GM21423 (cell line): ENCODE results near the gene AP3S2.
A peak's percentile ranks its signal among the peaks of the same experiment; 100 is the strongest.
"Not testable (repeated sequence)": the region's sequence is repeated elsewhere in the genome, so short reads cannot be mapped to it uniquely, and the experiment has no call there.

Source experiments
- ATAC-seq: cut with Tn5 transposase; IDR thresholded peaks from one replicate; pipeline ENCODE4 v1.9.1; 2021; ENCODE audit warnings: mild to moderate bottlenecking, moderate library complexity; ENCODE audit not compliant: unreplicated experiment

AP3S2 gene

DNA sequence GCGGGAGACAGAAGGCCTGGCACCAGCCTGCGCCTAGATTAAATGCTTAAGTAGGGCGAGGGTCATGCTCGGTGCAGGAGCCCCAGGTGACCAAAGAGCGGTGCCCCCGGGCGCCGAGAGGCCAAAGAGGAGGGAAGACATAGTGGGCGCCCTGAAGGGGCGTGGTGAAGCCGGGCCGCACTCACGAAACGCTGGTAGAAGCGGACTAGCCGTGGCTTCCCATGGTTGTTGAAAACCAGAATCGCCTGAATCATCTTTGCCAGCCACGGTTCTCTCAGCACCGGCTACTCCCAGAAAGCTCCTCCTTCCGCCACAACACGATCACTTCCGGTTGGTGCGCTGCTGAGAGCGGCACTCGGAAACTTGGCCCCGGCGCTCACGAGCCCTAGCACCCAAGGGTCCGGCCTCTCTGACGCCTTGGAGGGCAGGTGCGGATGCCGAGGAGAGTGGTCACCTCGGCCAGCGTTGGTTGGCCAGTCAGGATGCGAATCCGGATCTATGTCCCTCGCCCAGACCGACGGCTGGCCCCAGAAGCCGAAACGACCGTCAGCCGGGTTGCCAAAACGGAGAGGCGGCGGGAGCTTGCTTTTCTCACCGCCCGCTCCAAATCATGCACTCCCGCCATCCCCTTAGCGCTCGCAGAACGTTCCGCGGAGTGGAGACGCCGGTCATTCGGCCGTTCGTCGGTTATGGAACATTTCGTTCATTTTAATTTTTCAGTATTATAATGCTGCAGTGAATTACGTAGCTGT, at the start of gene AP3S2:
TSS of gene AP3S2 (minus strand) at position 299 of the 752 bp plus-strand sequence. CDS start at position 254, 45 bp downstream.
- peak; percentile 91 for ATAC-seq

DNA sequence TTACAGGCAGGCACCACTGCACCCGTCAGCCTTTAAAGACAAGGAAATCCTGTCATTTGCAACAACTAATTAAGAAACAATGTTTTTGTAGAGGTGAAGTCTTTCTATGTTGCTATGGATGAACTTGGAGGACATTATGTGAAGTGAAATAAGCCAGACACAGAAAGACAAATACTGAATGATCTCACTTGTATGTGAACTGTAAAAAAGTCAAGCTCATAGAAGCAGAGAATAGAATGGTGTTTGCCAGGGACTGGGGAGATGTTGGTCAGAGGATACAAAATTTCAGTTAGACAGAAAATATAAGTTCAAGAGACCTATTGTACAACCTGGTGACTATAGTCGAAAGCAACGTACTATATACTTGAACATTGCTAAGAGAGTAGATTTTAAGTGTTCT, 46.1 kb upstream of the AP3S2 start:
- no peak for ATAC-seq

DNA sequence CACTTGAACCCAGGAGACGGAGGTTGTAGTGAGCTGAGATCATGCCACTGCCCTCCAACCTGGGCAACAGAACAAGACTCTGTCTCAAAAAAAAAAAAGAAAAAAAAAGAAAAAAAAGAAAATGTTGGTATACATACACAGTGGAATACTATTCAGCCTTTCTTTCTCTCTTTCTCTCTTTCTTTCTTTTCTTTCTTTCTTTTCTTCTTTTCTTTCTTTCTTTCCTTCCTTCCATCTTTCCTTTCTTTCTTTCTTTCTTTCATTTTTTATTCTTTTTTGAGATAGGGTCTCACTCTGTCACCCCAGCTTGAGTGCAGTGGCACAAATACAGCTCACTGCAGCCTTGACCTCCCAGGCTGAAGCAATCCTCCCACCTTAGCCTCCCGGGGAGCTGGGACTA, 45.6 kb upstream of the AP3S2 start:
- ATAC-seq = not testable (repeated sequence)

DNA sequence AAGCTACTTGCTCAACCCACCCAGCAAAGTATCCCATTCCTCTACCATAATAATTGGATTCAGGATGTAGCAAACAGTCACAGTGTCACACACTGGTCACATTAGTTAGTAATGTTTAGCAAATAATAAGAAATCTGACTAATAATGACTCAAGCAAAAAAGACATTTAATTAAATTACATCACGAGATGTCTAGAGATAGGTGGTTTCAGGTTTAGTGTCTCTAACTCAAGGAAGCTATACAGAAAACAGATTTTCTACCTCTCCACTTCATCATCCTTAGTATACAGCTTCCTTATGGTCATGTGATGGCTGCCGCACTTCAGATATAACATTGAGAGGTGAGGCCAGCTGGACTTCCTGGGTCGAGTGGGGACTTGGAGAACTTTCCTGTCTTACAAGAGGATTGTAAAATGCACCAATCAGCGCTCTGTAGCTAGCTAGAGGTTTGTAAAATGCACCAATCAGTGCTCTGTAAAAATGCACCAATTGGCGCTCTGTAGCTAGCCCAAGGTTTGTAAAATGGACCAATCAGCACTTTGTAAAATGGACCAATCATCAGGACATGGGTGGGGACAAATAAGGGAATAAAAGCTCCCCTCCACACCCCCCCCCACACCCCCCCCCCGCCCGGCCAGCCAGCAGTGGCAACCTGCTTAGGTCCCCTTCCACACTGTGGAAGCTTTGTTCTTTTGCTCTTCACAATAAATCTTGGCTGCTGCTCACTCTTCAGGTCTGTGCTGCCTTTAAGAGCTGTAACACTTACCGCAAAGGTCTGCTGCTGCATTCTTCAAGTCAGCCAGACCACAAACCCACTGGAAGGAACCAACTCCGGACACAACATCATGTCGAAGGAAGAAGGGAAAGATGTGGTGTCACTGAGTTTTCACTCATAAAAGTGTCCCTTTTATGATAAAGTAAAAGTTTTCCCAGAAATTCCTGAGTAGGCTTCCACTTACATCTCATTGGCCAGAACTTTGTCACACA, 43.9 kb upstream of the AP3S2 start:
- no peak for ATAC-seq

DNA sequence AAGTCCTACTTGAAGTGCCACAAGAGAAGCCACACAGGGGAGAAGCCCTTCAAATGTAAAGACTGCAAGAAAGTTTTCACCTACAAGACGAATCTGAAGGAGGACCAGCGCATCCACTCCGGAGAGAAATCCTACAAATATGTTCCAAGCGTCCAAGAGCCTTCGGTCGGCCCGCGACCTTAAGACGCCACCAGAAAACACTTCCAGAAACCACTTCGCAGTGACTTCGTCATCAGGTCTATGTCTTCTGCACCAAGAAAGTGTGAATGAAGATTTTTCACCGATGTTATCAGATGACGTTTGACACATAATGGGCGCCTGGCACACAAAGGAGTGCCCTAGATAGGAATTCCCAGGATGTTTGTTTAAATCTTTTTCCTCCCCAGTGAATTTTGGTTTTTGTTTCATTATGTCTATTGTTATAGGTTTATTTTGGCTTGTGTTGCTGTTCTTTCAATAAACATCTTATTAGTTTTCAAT, 43.0 kb upstream of the AP3S2 start:
- no peak for ATAC-seq

DNA sequence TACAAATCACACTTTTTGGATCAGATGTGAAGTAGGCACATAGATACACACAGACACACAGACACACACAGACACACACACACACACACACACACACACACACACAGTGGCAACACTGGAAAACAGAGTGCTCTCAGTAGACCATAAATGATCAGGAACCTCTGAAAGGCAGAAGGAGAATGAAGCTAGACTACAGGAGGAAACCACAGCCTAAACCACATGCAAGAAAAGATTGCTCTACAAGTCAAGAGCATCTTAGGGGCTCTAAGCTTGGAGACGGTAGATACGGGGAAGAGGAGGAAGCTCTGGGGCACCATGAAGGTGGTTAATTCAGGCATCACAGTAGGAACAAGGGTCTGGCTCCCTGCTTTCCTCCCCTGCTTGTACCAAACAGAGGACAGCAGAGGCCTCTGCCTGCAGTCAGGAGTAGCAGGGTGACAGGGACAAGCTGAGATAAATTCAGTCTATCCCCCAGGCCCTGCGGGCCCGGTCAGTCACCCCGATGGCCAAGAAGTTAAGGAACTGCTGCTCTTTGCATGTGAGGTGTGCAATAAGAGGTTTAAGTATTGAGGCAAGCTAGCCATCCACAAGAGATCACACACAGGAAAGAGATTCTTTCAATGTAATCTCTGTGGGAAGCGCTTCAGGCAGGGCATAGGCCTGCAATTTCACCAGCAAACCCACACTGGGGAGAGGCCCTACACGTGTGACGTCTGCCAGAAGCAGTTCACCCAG, 42.4 kb upstream of the AP3S2 start:
- no peak for ATAC-seq

DNA sequence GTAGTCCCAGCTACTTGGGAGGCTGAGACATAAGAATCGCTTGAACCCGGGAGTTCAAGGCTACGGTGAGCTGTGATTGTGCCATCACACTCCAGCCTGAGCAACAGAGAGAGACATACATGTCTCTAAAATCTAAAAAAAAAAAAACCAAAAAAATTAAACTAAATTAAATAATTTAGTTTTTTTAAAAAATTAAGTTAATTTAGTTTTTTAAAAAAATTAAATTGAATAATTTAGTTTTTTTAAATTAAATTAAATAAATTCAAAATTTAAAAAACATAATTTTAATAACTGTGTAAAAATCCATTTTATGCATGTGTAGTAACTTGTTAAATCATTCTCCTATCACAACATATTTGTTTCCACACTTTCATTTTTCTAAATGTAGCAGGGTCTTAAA, 39.1 kb upstream of the AP3S2 start:
- ATAC-seq = no peak

DNA sequence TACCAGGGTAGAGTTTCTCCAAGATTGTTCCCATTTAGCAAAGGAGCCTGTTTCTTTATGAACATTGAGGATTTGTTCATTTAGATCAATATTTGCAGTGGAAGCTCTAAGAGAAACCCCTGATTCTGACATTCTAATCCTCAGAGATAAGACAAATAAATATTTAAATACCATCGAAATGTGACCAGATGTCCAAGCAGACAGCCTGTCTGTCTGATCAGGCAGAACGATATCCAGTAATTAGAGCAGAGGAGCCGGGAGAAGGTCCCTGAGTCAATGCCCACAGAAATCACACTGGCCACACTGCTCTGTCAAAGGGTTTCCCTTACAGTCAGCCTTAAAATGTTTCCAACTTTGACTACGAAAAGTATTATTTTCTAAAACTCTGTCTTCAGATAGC, 34.6 kb upstream of the AP3S2 start:
- ATAC-seq = no peak

DNA sequence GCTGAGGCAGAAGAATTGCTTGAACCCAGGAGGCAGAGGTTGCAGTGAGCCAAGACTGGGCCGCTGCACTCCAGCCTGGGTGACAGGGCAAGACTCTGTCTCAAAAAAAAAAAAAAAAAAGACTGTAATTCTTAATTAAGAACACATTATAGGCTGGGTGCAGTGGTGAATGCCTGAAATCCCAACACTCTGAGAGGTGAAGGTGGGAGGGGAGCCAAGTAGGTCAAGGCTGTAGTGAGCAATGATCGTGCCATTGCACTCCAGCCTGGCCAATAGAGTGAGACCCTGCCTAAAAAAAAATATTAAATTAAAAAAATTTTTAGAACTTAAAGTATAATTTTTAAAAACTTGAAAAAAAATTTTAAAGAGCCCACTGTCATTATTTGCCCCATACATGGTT, 32.4 kb upstream of the AP3S2 start:
- no peak for ATAC-seq

DNA sequence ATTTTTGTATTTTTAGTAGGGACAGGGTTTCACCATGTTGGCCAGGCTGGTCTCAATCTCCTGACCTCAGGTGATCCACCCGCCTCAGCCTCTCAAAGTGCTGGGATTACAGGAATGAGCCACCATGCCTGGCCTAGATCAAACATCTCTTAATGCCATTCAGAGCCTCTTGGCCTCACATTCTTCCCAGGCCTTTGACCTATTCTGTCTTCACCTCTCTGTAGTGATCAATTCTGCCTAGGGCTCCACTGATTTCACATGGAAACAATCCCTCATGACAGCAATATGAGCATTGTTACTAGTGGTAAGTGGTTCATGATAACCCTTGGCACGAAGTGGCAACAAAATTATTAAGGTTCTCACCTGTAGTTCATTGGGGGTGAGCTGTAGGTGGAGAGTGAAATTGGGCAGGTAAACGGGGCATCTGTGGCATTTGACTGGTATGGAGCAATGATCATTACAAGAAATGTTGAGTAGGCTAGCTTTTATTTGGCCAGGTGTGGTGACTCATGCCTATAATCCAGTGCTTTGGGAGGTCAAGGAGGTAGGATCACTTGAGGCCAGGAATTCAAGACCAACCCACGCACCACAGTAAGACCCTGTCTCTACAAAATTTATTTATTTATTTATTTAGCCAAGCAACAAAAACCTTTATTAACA, 23.8 kb upstream of the AP3S2 start:
- ATAC-seq = no peak

DNA sequence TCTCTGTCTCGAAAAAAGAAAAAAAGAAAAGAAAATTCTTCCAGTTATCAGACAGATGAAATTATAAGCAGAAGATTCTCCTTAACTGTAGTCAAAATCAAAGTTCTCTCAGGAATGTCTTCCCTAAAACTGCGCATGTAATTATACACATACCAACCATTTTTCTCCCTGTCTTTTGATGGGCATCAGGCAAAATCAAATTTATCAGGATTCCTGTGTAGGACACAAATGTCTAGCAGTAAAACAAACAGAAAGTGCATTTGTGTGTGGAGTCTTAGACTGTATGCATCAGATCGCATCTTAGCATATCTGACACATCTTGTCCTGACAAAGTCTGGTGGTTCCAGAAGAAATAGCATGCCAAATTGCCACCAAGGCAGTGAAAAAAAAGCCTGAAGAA, 22.9 kb upstream of the AP3S2 start:
- no peak for ATAC-seq

DNA sequence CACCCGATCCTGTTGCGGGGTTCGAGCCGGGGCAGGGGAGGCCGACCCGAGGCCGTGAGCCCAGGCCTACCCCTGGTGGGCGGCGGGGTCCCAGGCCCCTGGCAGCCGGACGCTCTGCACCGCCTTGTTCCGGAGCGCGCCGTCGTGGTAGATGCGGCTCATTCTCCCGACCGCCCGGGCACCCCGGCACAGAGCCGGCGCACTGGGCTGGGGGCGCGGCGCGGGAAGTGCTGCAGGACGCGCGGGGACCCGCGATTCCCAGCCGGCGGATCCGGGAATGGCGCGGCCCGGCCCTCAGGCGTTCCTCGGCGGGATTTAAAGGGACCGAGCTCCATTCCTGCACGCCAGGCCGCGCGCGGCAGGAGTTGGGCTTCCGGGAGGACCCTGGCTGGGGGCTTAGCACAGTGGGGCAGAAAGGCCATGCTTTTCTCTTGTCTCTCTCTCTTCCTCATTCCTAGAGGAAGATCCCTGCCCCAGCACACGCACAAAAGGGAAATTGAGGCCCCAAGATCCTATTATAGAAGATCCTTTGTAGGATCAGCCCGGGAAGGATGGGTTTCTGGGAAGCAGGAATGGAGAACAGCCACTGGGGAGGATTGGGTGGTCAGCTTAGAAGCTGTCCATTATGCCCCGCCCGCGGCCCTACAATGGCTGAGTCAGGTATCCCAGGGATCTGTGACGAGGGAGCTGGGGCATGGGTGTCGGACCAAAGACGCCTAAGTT, 19.0 kb upstream of the AP3S2 start, which contains the start of gene ARPIN:
TSS of gene ARPIN (minus strand) at position 279 of the 723 bp plus-strand sequence. CDS start at position 162, 117 bp downstream.
- no peak for ATAC-seq

DNA sequence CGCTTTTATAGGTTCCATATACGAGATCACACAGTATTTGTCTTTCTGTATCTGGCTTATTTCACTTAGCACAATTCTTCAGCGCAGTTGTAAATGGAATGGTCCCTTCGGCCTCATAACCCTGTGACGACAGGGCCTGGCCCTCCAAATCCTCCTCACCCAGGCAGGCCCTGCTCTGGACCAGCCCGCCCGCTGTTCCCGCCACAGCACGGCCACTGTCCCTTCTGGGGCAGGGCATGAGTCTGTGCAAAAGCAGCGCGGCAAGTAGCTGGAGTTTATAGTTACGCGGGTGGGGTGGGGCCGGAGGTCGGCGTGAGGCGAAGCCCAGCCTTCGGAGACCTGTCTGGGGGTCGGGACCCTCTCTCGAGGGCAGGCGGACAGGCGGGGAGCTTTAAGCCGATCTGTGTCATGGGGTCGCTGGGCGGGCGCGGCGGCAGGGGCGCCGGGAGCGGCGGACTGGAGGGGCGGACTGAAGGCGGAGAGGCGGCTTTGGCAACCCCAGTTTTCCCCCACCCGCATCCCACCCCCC, 18.4 kb upstream of the AP3S2 start:
- ATAC-seq = no peak

DNA sequence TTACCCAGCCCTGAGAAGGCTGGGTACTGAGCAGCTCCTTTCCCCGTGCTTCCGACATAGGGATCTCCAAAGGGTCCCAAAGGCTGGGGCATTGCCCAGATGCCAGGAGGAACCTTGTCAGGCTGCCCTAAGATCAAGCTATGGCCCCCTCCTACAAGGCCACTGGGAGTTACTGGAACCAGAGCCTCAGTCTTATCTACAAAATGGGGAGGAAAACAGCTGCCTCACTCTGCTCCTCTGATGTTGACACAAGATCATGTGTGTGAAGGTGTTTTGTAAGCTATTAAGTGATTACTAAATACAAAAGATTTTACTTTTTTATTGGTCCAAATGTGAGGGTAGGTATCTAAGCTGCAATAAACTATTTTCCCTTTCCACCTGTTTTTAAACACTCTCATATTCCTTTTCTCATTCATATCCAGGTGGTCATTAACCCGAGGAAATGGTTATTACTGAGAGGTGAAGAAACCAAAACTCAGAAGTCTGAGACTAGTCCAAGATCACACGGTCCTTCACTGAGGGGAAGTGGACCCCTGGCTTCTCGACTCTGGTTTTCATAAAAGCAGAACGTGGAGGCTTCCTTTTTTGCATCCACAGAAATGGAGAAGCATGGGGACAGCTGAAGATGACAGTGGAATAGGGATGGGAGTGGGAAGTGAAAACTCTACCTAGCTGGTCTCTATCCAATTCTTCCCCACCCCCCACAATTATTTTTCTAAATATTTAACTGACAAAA, 17.3 kb upstream of the AP3S2 start:
- ATAC-seq = no peak

DNA sequence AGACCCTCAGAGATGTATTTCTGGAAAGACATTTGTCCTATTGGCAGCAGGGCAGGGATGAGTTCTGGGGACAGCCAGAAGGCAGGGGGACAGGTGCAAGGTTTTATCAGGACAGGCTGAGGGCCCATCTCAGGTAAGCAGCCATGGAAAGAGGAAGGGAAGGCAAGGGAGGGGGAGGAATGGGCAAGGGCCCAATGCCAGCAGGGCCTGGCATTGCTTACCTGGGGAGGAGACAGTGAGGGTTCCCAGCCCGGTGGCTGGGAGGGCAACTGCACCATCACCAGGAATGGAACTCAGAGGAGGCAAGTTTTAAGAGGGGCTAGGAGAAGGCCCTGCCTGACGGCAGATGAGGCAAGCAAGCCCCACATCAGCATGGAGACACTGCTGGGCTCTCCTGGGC, 15.8 kb upstream of the AP3S2 start:
- no peak for ATAC-seq

DNA sequence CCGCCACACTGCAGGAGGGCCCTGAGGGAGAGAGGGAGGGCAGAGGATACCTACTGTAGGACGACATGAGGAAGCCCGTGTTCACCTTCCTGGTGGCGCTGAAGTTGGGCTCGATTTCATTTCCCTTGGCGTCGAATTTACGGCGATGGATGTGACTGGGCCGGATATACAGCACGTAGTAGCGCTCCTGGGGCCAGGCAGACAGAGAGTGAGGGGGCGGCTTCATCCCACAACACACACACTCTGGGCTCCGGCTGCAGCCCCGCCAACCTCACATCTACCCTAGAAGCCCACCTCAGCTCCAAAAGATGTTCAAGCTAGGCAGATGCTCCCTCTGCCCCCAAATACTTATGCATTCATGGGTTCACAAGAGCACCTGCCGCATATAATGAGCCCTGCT, 14.4 kb upstream of the AP3S2 start:
- ATAC-seq = no peak

DNA sequence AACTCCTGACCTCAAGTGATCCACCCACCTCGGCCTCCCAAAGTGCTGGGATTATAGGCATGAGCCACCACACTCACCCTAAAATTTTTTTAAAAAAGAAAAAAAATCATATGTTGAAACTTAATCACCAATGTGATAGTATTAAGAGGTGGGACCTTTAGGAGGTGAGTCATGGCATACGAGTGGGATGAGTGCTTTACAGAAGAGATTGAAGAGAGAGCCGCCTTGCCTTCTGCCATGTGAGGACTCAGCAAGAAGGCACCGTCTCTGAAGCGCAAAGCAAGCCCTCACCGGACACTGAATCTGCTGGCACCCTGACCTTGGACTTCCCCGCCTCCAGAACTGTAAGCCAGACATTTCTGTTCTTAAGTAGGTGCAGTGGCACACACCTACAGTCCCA, 13.5 kb upstream of the AP3S2 start:
- ATAC-seq = no peak

DNA sequence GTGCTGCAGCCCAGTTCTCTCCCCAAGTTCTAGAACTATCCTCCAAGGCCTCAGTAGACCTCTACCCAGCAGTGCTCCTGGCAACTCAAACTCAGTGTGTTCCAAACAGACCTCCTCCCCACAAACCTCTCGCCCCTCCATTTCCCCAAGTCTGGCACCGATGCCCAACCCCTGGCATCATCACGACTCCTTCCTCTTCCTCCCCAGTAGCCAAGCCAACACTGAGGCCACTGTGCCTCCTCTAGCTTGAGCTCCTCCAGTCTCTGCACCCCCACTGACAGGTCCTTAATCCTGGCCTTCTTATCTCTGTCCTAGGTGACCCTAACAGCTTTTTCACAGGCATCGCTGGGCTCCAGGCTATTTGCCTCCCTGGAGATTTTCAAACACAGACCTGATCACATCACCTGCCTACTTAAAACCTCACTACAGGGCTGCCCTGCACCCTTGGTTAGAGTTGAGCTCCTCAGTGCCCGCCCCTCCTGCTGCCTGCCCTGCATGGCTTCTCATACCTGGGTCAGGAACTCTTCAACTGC, 12.1 kb upstream of the AP3S2 start:
- ATAC-seq = no peak

DNA sequence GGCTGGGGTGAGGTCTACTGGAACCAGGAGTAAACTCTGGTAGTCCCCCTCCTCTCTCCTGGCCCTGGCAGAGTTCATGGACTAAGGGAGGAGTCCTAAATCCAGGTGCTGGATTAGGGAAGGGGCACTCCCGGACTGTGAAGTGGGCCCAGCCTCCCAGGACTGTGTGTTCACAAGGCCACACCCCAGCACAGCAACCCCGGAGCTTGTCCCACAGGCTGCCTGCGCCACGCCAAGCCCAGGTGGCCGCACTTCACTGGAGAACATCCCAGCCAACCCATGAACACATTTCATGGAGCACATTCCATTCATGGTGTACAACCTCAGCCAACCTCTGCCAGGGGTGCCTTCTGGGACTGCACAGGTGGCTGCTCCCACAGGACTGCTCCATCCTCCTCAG, 10.7 kb upstream of the AP3S2 start:
- no peak for ATAC-seq
